A549 (cell line): ENCODE results near the gene CLSTN2.

Experiments used
- RAD21 ChIP-seq, 2 experiments: fragments of >200 bp in 1 of 2; sonication (Bioruptor Twin) in 1 of 2; formaldehyde crosslinking in 1 of 2; IDR thresholded peaks in 1 of 2; conservative IDR thresholded peaks in 1 of 2; 2 replicates in 1 of 2; 3 replicates in 1 of 2; pipeline ENCODE4 v1.6.1; 2012 to 2018; ENCODE audit warnings: inconsistent platforms in 1 of 2
- ZC3H11A ChIP-seq: fragments of 450-650 bp; IDR thresholded peaks from 2 replicates; pipeline ENCODE4 v1.6.1; 2014; ENCODE audit warnings: antibody characterized with exemption, mild to moderate bottlenecking
- ZSCAN20 ChIP-seq: fragments of 250-450 bp; sonication (Bioruptor Pico); IDR thresholded peaks from 2 replicates; pipeline ENCODE4 v1.8.0; 2022; ENCODE audit warnings: mild to moderate bottlenecking, moderate library complexity
- TF ChIP-seq, protein P1 (sequence below): fragments of >200 bp; sonication (Bioruptor Twin); formaldehyde crosslinking; IDR thresholded peaks from 3 replicates; pipeline ENCODE4 v1.5.1; 2016

DNA sequence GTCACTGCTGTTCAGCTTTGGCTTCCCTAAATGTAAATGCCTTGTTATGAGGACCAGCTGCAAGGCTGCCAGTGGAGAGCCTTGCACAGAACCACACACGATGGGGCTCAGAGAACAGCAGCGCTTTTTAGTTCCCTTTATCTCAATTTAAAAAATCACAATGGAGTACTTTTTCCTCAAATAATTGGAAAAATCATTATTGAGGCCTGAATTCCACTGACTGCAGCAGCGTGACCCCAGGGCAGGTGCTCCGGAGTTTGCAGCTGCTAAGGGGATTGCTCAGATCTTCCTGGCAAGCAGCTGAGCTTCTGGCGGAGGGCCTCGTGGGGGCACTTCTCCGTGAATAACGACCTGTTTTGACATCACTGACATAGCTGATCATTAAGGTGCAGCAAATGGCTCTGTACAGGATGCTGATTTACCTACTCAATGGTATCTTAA is 497.3 kb downstream of the CLSTN2 start:
- TF ChIP-seq ZC3H11A (no peak), RAD21 (conservative IDR thresholded peaks at IDR 0.05 in 1 of 2, IDR thresholded peaks at IDR 0.05 in 1 of 2) (no peak), ZSCAN20 (CRISPR knock-in tag) (no peak)
- TF ChIP-seq, protein P1, sequence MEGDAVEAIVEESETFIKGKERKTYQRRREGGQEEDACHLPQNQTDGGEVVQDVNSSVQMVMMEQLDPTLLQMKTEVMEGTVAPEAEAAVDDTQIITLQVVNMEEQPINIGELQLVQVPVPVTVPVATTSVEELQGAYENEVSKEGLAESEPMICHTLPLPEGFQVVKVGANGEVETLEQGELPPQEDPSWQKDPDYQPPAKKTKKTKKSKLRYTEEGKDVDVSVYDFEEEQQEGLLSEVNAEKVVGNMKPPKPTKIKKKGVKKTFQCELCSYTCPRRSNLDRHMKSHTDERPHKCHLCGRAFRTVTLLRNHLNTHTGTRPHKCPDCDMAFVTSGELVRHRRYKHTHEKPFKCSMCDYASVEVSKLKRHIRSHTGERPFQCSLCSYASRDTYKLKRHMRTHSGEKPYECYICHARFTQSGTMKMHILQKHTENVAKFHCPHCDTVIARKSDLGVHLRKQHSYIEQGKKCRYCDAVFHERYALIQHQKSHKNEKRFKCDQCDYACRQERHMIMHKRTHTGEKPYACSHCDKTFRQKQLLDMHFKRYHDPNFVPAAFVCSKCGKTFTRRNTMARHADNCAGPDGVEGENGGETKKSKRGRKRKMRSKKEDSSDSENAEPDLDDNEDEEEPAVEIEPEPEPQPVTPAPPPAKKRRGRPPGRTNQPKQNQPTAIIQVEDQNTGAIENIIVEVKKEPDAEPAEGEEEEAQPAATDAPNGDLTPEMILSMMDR: no peak
